ENCODE measurements around the gene IQSEC1.
"Not testable (repeated sequence)": the region's sequence is repeated elsewhere in the genome, so short reads cannot be mapped to it uniquely, and the experiment has no call there.

The IQSEC1 gene

GRCh38 chr3:12890610-12891390 lies 182.4 kb downstream of the IQSEC1 start:
- FAIRE-seq (no peak), DNase-seq (ENCODE audit: insufficient read length, low spot score) (no peak)
- TF ChIP-seq SPI1 (IDR thresholded peaks at IDR 0.05; ENCODE audit: low read depth, low read length) (no peak), TAF1 (IDR thresholded peaks at IDR 0.05; ENCODE audit: low read depth, low read length) (no peak)

- TF ChIP-seq POLR2AphosphoS5 (IDR thresholded peaks at IDR 0.05; ENCODE audit: low read depth, low read length) = no peak
- TF ChIP-seq SPI1 (IDR thresholded peaks at IDR 0.05; ENCODE audit: low read depth, low read length) = no peak
- no peak for TF ChIP-seq POLR2A (IDR thresholded peaks at IDR 0.05; ENCODE audit: low read depth, low read length)
- no peak for TF ChIP-seq TAF1 (IDR thresholded peaks at IDR 0.05; ENCODE audit: low read depth, low read length)
- no peak for TF ChIP-seq PAX5 (IDR thresholded peaks at IDR 0.05; ENCODE audit: insufficient read depth, low read length, severe bottlenecking)
- no peak for TF ChIP-seq POU2F2 (IDR thresholded peaks at IDR 0.05; ENCODE audit: low read depth, low read length)
- FAIRE-seq (no peak), DNase-seq (ENCODE audit: insufficient read length, low spot score) (no peak)
Measured at GRCh38 chr3:12886736-12887135, 186.5 kb downstream of the IQSEC1 start.

GRCh38 chr3:12886106-12886679 lies 187.0 kb downstream of the IQSEC1 start:
- DNase-seq (ENCODE audit: insufficient read length, low spot score) (no peak), FAIRE-seq (peak; percentile 89)
- TF ChIP-seq POU2F2 (IDR thresholded peaks at IDR 0.05; ENCODE audit: low read depth, low read length) = no peak
- TF ChIP-seq POLR2AphosphoS5 (IDR thresholded peaks at IDR 0.05; ENCODE audit: low read depth, low read length) = no peak
- TF ChIP-seq PAX5 (IDR thresholded peaks at IDR 0.05; ENCODE audit: insufficient read depth, low read length, severe bottlenecking) = no peak
- no peak for TF ChIP-seq POLR2A (IDR thresholded peaks at IDR 0.05; ENCODE audit: low read depth, low read length)
- TF ChIP-seq TAF1 (IDR thresholded peaks at IDR 0.05; ENCODE audit: low read depth, low read length) = no peak
- TF ChIP-seq SPI1 (IDR thresholded peaks at IDR 0.05; ENCODE audit: low read depth, low read length) = no peak

- FAIRE-seq (no peak), DNase-seq (ENCODE audit: insufficient read length, low spot score) (no peak)
- TF ChIP-seq POLR2AphosphoS5 (IDR thresholded peaks at IDR 0.05; ENCODE audit: low read depth, low read length) (no peak), POLR2A (IDR thresholded peaks at IDR 0.05; ENCODE audit: low read depth, low read length) (no peak), PAX5 (IDR thresholded peaks at IDR 0.05; ENCODE audit: insufficient read depth, low read length, severe bottlenecking) (no peak), POU2F2 (IDR thresholded peaks at IDR 0.05; ENCODE audit: low read depth, low read length) (no peak), TAF1 (IDR thresholded peaks at IDR 0.05; ENCODE audit: low read depth, low read length) (no peak), SPI1 (IDR thresholded peaks at IDR 0.05; ENCODE audit: low read depth, low read length) (no peak)
Measured at GRCh38 chr3:12885583-12885930, 187.7 kb downstream of the IQSEC1 start.

GRCh38 chr3:12884790-12885582 lies 188.2 kb downstream of the IQSEC1 start:
- FAIRE-seq (peak; percentile 83), DNase-seq (ENCODE audit: insufficient read length, low spot score) (no peak)
- TF ChIP-seq POU2F2 (IDR thresholded peaks at IDR 0.05; ENCODE audit: low read depth, low read length) (no peak), SPI1 (IDR thresholded peaks at IDR 0.05; ENCODE audit: low read depth, low read length) (peak; percentile 20; the same call in 1 of the 2 replicates), POLR2AphosphoS5 (IDR thresholded peaks at IDR 0.05; ENCODE audit: low read depth, low read length) (no peak), TAF1 (IDR thresholded peaks at IDR 0.05; ENCODE audit: low read depth, low read length) (peak; percentile 45; the same call in 1 of the 2 replicates), POLR2A (IDR thresholded peaks at IDR 0.05; ENCODE audit: low read depth, low read length) (no peak), PAX5 (IDR thresholded peaks at IDR 0.05; ENCODE audit: insufficient read depth, low read length, severe bottlenecking) (no peak)

- DNase-seq (ENCODE audit: insufficient read length, low spot score) = no peak
- no peak for TF ChIP-seq POLR2AphosphoS5 (IDR thresholded peaks at IDR 0.05; ENCODE audit: low read depth, low read length)
- no peak for TF ChIP-seq POU2F2 (IDR thresholded peaks at IDR 0.05; ENCODE audit: low read depth, low read length)
- TF ChIP-seq POLR2A (IDR thresholded peaks at IDR 0.05; ENCODE audit: low read depth, low read length) = no peak
- peak; percentile 47 for FAIRE-seq
Measured at GRCh38 chr3:12884186-12884680, 189.0 kb downstream of the IQSEC1 start.

GRCh38 chr3:12882336-12883310 lies 190.6 kb downstream of the IQSEC1 start:
- FAIRE-seq (no peak), DNase-seq (ENCODE audit: insufficient read length, low spot score) (no peak)
- no peak for TF ChIP-seq POLR2A (IDR thresholded peaks at IDR 0.05; ENCODE audit: low read depth, low read length)
- no peak for TF ChIP-seq PAX5 (IDR thresholded peaks at IDR 0.05; ENCODE audit: insufficient read depth, low read length, severe bottlenecking)
- TF ChIP-seq SPI1 (IDR thresholded peaks at IDR 0.05; ENCODE audit: low read depth, low read length) = no peak
- no peak for TF ChIP-seq POU2F2 (IDR thresholded peaks at IDR 0.05; ENCODE audit: low read depth, low read length)
- TF ChIP-seq POLR2AphosphoS5 (IDR thresholded peaks at IDR 0.05; ENCODE audit: low read depth, low read length) = no peak
- TF ChIP-seq TAF1 (IDR thresholded peaks at IDR 0.05; ENCODE audit: low read depth, low read length) = no peak

- peak; percentile 82 for FAIRE-seq
- not testable (repeated sequence) for DNase-seq (ENCODE audit: insufficient read length, low spot score)
- TF ChIP-seq SPI1 (IDR thresholded peaks at IDR 0.05; ENCODE audit: low read depth, low read length) = peak; percentile 76
Measured at GRCh38 chr3:12881858-12882257, 191.4 kb downstream of the IQSEC1 start.
